ENCODE data around the gene GULP1. TPM values are rescaled to one million over a fixed set of nuclear protein-coding genes. Genes with fewer than 3 reads are reported as not detected.

The GULP1 gene
- total RNA-seq, 1 experiment from 2014 or later, result 77.5 TPM

- DNase-seq (ENCODE audit: extremely low read depth, low read depth), result no peak
Observed at GRCh38 chr2:188414411-188414810, 122.7 kb downstream of the GULP1 start.

GRCh38 chr2:188414869-188415753, 123.4 kb downstream of the GULP1 start:
- no peak for DNase-seq (ENCODE audit: extremely low read depth, low read depth)

GRCh38 chr2:188415754-188416083, 124.0 kb downstream of the GULP1 start:
- DNase-seq (ENCODE audit: extremely low read depth, low read depth), result no peak

GRCh38 chr2:188416367-188416766, 124.7 kb downstream of the GULP1 start:
- DNase-seq (ENCODE audit: extremely low read depth, low read depth), result no peak

GRCh38 chr2:188422726-188423125, 131.1 kb downstream of the GULP1 start:
- DNase-seq (ENCODE audit: extremely low read depth, low read depth), result no peak

GRCh38 chr2:188425266-188425665, 133.6 kb downstream of the GULP1 start:
- DNase-seq (ENCODE audit: extremely low read depth, low read depth), result no peak

- no peak for DNase-seq (ENCODE audit: extremely low read depth, low read depth)
Observed at GRCh38 chr2:188426121-188426520, 134.4 kb downstream of the GULP1 start.

GRCh38 chr2:188430705-188431104, 139.0 kb downstream of the GULP1 start:
- no peak for DNase-seq (ENCODE audit: extremely low read depth, low read depth)

- no peak for DNase-seq (ENCODE audit: extremely low read depth, low read depth)
Observed at GRCh38 chr2:188434018-188434417, 142.3 kb downstream of the GULP1 start.

GRCh38 chr2:188435115-188435514, 143.4 kb downstream of the GULP1 start:
- DNase-seq (ENCODE audit: extremely low read depth, low read depth), result no peak

- DNase-seq (ENCODE audit: extremely low read depth, low read depth), result no peak
Observed at GRCh38 chr2:188437537-188437936, 145.9 kb downstream of the GULP1 start.

GRCh38 chr2:188439986-188440385, 148.3 kb downstream of the GULP1 start:
- no peak for DNase-seq (ENCODE audit: extremely low read depth, low read depth)

GRCh38 chr2:188440849-188441248, 149.2 kb downstream of the GULP1 start:
- DNase-seq (ENCODE audit: extremely low read depth, low read depth), result no peak

GRCh38 chr2:188441288-188441947, 149.7 kb downstream of the GULP1 start:
- DNase-seq (ENCODE audit: extremely low read depth, low read depth), result no peak

- no peak for DNase-seq (ENCODE audit: extremely low read depth, low read depth)
Observed at GRCh38 chr2:188443207-188443606, 151.5 kb downstream of the GULP1 start.

- no peak for DNase-seq (ENCODE audit: extremely low read depth, low read depth)
Observed at GRCh38 chr2:188444106-188444835, 152.6 kb downstream of the GULP1 start.

GRCh38 chr2:188449561-188449960, 157.9 kb downstream of the GULP1 start:
- no peak for DNase-seq (ENCODE audit: extremely low read depth, low read depth)

- no peak for DNase-seq (ENCODE audit: extremely low read depth, low read depth)
Observed at GRCh38 chr2:188449971-188450370, 158.3 kb downstream of the GULP1 start.

GRCh38 chr2:188450732-188451483, 159.2 kb downstream of the GULP1 start:
- DNase-seq (ENCODE audit: extremely low read depth, low read depth), result no peak

GRCh38 chr2:188452084-188452483, 160.4 kb downstream of the GULP1 start:
- no peak for DNase-seq (ENCODE audit: extremely low read depth, low read depth)

Data from NCI-H460 (cell line).